ENCODE data around the gene CRADD. TPM values are rescaled to one million over a fixed set of nuclear protein-coding genes. Genes with fewer than 3 reads are reported as not detected.
A peak's percentile ranks its signal among the peaks of the same experiment; 100 is the strongest.

CRADD gene
- total and polyA plus RNA-seq, 10 of the 15 experiments (the other 5 are each of a cell fraction or from before 2014, with no cell fraction given), result 7.6 to 15.5 (median 11.7) TPM

- peak; percentile 19; the same call in 1 of the 2 replicates for TF ChIP-seq MTA2 (IDR thresholded peaks at IDR 0.05; ENCODE audit: low read depth)
- no peak for TF ChIP-seq RELA (IDR thresholded peaks at IDR 0.05; ENCODE audit: borderline replicate concordance, partially characterized antibody)
- no peak for TF ChIP-seq CBFB (IDR thresholded peaks at IDR 0.05; ENCODE audit: low read depth)
- no peak for TF ChIP-seq ZBTB11 (CRISPR knock-in tag; IDR thresholded peaks at IDR 0.05)
- no peak for TF ChIP-seq HDAC2 (IDR thresholded peaks at IDR 0.05)
- TF ChIP-seq CBX3 (IDR thresholded peaks at IDR 0.05; ENCODE audit: borderline replicate concordance, low read depth), result no peak
- TF ChIP-seq GATAD2B (conservative IDR thresholded peaks at IDR 0.05; ENCODE audit: low read depth), result no peak
- no peak for TF ChIP-seq SIX5 (IDR thresholded peaks at IDR 0.05; ENCODE audit: low read depth, low read length, severe bottlenecking)
- no peak for TF ChIP-seq WRNIP1 (IDR thresholded peaks at IDR 0.05; ENCODE audit: borderline replicate concordance, low read depth, low read length)
- TF ChIP-seq RFX5 (IDR thresholded peaks at IDR 0.05; ENCODE audit: low read depth, low read length), result no peak
- TF ChIP-seq PKNOX1 (IDR thresholded peaks at IDR 0.05), result no peak
- no peak for TF ChIP-seq ZNF622 (IDR thresholded peaks at IDR 0.05)
- TF ChIP-seq SPI1 (IDR thresholded peaks at IDR 0.05; ENCODE audit: borderline replicate concordance, insufficient read depth, low read depth, low read length), result peak; percentile 90
- no peak for TF ChIP-seq NFYA (IDR thresholded peaks at IDR 0.05; ENCODE audit: borderline replicate concordance, low read depth, low read length)
- TF ChIP-seq SMARCA5 (IDR thresholded peaks at IDR 0.05), result no peak
- no peak for TF ChIP-seq KDM1A (IDR thresholded peaks at IDR 0.05; ENCODE audit: borderline replicate concordance)
- TF ChIP-seq ZNF592 (IDR thresholded peaks at IDR 0.05), result peak; percentile 74
- TF ChIP-seq FOS (IDR thresholded peaks at IDR 0.05; ENCODE audit: borderline replicate concordance, extremely low read depth, insufficient read length), result no peak
- no peak for TF ChIP-seq EGR1 (IDR thresholded peaks at IDR 0.05; ENCODE audit: borderline replicate concordance in 1 of 2, low read depth in 2 of 2, low read length in 2 of 2)
- TF ChIP-seq IKZF1 (conservative IDR thresholded peaks at IDR 0.05), result no peak
Measured at GRCh38 chr12:93722835-93723567, 45.8 kb downstream of the CRADD start (continued).

Measured in GM12878 (cell line).